NAMALWA (cell line): ENCODE measurements around the gene ZP2.
"Not testable (repeated sequence)": the region's sequence is repeated elsewhere in the genome, so short reads cannot be mapped to it uniquely, and the experiment has no call there.

Experiments
- DNase-seq: peaks from one replicate; pipeline ENCODE4 v3.0.0-alpha.2; 2015; ENCODE audit warnings: low spot score

The ZP2 gene

DNA sequence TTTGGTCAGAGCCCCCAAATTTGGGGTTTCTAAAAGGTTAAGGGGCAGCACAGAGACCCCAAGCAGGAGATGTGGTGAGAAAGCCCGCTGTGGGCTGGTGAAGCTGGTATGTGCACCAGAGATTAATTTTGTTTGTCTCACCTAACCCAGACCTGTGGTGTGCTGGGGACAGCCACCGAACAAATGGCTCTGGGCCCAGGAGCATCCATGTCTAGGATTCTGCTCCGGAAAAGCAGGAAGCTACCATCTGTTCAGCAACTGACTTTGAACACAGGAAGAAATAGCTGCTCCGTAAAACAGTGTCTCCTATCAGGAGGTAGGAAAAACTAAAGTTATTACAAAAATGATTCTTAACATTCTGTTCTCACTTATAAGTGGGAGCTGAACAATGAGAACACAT, 2.7 kb upstream of the ZP2 start:
- no peak for DNase-seq

DNA sequence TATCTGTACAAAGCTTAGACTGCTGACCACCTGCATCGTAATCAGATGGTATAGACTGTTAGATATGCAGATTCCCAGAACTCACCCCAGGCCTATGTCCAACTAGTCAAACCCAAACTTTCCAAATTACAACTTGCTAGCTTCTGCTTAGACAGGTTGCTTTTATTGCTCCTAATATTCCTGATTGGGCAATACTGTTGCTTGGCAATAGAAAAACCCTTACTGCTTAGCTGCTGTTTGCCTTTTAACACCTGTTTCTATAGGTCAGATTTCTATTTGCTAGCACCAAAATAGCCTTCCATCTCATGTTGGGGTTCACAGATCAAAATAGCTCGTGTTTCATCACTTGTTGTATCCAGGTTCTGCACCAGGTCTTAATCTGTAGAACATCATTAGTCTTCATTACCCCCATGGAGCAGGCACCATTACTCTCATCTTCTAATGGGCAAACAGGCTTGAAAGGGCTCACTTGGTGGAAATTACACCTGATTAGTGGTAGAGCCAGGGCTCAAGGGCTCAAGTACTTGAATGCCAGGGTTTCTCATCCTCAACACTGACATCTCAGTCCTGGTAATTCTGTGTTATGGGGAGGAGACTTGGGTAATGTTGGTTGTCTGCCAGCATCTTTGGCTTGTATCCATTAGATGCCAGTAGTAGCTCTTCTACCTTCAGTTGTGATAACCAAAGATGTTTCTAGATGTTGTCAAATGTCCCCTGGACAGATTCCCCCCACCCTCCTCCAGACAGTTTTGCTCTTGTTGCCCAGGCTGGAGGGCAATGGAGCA, 2.7 kb downstream of the ZP2 start:
- DNase-seq = no peak

DNA sequence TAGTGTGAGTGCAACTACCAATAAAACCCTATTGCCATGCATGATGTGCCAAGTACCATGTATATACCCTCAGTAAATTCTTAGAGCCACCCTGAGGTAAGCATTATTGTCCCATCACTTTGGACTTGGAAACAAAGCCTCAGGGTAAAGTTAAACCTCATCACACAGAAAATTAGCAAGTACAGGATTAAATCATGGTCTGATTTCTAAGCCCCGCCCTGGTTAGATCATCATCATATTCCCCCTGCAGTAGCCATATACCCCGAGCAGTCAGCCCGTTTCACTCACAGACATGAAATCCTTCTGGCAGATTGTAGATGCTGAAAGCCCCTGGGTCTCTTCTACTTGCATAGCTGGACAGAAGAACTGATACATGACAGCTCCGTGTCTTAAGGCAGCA, 4.8 kb downstream of the ZP2 start:
- DNase-seq = no peak

DNA sequence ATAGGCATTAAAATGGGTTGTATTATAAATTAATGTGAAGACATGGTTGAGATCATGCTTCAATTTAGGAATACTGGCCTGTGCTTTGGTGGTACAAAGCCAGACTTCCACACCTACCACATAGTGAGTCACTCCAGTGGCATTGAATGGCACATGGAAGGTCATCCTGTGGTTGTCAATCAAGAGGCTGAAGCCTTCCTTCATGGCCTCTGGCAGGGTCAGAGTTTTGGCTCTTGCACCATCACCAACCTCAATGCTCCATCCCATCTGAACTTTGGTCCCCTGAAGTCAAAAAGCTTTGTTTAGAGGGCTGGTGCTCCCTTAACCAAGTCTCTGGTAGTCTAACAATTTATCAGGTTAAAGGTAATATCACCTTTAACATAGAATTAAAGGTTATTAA, 6.1 kb downstream of the ZP2 start:
- DNase-seq = no peak

DNA sequence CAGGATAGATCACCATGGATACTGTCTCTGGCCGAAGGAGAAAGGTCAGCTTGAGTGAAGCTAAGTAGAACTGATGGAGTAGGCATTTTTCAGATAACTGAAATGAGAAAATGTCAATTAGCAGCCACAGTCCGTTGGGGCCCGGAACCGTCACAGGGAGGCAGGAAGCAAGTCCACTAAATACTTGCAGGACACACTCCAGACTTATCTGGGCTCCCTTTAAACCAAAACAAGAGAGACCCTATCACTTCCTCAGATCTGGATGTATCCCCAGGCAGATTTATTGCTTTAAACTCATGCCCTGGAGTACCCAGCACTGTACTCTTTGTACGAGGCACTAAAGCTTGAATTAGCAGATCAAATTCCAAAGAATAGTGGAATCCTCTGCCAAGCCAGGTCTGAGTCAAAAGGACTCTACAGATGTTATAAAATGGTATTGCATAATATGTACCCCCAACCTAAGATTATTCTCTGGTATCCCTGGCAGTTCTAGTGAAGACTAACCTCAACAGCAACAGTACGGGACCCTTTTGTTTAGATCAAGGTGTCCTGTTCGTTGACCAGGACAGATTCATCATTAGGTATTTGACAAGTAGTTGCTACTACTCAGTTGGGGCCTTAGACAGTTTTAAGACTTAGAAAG, 8.1 kb downstream of the ZP2 start:
- DNase-seq = no peak

DNA sequence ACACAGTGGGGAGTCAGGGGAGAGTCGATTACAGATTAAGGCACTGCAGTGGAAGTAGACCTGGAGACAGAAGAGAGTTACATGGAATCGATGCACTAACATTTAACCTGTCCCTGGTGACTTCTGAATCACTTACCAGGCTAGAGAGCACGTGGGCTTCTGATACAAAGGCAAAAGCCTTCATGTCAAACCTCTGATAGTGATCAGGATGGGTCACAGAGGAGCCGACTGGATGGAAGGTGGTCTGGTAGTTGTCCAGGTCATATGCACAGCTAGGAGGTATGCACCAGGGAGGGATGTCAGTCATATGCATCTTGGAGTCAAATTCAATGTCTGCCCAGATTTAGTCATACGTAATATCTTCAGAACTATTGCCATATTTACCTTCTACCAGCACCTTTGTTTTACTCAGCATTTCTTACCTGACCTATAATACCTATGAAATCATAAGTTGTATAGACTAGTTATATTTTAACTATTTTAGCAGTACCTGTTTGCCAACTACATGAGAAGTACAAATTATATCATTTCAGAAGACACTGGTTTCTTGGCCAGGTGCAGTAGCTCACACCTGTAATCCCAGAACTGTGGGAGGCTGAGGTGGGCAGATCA, 11.7 kb downstream of the ZP2 start:
- DNase-seq = no peak

DNA sequence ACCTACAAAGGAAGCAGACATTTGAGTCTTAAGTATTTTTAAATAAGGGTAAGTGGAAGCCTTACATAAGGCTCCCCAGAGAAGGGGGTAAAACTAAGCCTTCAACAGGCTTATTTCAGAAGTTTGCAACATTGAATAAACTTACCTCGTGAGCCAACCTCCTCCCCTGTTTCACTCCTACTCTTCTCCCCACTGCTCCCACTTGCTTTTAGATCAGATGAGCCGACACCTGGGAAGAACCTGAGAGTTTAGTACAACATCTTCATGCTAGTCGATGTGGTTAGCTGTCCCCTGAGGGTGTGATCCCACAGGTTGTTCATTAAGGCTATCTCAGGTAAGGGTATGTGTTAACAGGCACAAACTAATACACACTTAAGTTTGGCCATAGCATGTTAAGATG, 13.8 kb downstream of the ZP2 start:
- DNase-seq = no peak

DNA sequence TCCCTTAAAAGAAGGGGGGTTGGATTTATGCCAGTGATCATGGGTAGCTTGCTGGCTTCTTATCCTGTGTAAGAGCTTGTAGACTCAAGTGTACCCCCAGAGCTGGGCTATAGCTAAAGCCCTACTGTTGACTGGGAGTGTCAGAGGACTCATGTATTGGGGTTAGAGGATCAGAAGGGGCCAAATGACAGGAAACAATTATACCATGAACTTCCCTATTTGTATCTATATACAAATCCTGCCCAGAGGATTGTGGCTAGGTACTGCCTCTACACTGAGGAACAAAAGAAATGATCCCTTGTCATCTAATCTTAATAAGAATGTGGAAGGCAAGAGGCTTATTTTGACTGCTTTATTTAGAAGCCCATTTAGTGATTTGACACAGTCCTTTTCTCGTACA, 14.3 kb downstream of the ZP2 start:
- DNase-seq = no peak

DNA sequence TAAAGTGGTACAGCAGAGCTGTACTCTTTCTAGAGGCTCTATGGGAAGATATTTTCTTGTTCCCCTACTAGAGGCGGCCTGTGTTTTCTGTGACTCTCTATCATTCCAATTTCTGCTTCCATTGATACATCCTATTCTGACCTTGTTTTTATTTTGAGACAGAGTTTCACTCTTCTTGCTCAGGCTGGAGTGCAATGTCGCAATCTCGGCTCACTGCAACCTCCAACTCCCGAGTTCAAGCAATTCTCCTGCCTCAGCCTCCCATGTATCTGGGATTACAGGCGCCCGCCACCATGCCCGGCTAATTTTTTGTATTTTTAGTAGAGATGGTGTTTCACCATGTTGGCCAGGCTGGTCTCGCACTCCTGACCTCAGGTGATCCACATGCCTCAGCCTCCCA, 16.0 kb downstream of the ZP2 start:
- DNase-seq = not testable (repeated sequence)

DNA sequence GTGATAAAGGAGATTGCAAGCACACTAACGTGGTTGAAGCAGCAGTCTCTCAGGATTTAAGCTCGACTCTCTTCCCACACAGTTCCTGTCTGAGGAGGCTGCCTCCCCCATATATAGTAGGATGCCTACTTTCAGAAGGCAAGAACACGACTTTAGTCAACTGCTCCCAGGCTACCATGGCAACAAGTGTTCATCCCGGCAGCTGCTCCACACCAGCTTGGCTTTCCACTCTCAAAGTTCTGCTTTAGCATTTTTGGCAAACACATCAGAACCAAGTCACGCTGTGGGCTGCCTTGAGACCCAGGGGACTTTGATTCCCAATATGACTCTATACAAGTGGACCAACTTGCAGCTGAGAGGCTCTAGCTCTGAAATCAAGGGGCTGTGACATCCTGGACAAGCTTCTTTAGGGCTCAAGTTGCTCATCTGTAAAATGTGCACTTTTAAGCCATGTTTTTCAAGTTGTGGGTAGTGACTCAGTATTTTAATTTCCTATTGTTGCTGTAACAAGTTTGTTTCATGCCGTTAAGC, 16.5 kb downstream of the ZP2 start:
- DNase-seq = no peak

DNA sequence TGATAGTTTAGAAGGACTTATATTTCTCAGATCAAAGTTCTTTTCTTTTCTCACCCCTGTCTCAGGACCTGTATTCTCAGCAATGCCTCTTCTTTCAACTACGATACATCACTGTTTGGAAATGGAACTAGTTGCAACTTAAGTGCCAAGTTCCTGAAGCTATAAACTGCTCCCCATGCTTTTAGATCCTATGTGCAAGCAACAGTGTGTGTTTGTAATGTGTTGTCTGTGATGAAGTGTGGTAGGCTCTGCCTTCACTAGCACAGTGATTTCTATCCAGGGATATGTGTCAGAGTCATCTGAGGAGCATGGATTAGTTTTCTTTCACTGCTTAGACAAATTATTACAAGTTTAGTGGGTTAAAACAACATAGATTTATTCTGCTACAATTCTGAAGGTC, 18.4 kb downstream of the ZP2 start:
- no peak for DNase-seq

DNA sequence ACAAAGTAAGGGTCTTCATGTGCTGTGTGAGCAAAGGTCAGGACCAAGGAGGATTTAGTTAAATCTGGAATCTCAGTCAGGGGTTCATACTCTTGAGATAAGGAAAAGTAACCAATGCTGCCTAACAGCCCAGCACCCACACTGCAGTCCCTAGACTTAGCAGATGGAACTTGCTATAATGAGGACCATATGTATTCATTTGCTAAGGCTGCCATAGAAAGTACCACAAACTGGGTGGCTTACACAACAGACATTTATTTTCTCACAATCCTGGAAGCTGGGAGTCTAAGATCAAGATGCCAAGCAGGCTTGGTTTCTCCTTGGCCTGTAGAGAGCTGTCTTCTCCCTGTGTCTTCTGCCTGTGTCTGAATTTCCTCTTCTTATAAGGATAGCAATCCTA, 20.8 kb downstream of the ZP2 start:
- no peak for DNase-seq

DNA sequence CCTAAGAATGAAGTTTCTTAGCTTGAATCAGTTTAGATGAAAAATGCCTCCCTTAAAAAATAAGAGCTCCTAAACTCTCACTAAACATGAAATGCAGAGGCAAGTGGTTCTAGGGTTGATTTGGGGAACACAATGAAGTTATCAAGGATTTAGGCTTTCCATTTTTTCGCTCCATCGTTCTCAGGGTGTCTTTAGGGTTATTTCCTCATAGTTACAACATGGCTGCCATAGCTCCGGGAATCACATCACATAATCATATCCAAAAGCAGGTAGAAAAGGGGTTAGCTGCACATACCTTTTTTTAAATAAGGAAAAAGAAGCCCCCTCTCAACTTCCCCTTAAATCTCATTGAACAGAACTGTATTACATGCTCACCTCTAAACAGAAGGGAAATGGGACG, 21.4 kb downstream of the ZP2 start:
- DNase-seq = no peak

DNA sequence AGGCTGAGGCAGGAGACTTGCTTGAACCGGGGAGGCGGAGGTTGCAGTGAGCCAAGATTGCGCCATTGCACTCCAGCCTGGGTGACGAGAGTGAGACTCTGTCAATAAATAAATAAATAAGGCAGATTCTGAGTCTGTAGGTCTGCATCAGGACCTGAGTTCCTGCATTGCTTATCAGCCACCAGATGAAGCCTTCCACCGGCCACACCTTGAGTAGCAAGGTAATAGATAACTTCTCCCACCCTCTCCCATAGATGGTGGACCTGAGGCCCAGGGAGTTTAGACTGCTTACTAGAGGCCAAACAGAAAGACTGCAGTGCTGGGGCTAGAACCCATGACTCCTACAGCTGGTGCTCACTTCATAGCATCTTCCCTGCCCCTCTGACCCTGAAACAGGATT, 22.1 kb downstream of the ZP2 start:
- no peak for DNase-seq

DNA sequence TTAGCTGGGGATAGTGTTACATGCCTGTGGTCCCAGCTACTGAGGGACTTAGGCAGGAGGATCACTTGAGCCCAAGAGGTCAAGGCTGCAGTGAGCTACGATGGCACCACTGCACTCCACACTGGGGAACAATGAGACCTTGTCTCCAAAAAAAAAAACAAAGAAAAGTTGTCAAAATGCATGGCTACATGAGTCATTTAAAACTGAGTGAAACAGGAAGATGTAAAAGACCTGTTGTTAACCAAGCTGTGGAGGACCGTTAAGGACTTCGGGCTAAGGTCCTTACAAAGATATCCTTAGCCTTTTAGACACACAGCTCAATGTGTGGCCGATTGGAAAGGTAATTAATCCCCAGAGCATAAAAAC, 25.1 kb downstream of the ZP2 start:
- no peak for DNase-seq

DNA sequence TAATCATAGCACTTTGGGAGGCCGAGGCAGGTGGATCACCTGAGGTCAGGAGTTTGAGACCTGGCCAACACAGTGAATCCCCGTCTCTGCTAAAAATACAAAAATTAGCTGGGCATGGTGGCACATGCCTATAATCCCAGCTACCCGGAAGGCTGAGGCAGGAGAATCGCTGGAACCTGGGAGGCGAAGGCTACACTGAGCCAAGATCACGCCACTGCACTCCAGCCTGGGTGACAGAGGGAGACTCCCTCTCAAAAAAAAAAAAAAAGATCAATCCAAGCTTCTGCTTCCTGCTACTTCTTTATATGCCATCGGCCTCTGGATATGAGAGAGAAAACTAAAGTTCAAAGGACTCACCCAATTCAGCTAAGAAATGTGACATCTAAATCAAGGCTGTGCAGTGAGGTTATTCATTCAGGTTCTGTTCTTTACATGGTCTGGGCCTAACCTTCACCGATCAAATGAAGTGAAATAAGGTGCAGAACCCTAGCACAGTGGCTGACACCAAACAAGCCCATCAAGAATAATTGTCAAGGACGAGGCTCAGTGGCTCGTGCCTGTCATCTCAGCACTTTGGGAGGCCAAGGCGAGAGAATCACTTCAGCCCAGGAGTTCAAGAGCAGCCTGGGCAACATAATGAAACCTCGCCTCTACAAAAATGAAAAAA, 25.6 kb downstream of the ZP2 start:
- DNase-seq = no peak

DNA sequence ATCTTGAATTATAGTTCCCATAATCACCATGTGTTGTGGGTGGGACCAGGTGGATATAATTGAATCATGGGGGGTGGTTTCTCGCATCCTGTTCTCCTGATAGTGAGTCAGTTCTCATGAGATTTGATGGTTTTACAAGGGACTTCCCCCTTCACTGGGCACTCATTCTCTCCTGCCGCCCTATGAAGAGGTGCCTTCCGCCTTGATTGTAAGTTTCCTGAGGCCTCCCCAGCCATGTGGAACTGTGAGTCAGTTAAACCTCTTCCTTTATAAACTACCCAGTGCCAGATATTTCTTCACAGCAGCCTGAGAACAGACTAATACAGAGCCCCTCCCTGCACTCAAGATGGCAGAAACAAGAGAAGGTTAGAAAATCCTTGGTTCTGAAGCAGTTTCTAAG, 26.5 kb downstream of the ZP2 start:
- no peak for DNase-seq

DNA sequence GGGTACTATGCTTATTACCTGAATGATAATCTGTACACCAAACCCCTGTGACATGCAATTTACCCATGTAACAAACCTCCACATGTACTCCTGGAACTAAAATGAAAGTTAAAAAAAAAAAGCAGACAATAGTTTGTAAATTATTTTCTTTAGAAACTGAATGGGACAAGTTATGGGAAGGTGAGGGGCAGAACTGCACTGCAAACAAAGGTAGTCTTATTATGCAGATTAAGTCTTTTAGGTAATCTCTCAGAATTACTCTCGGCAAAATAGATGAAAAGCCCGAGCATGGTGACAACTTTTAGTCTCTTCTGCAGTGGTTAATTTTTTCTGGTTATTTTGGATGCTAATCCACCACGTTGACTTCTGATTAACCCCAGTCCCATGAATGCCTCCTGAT, 27.4 kb downstream of the ZP2 start:
- no peak for DNase-seq

DNA sequence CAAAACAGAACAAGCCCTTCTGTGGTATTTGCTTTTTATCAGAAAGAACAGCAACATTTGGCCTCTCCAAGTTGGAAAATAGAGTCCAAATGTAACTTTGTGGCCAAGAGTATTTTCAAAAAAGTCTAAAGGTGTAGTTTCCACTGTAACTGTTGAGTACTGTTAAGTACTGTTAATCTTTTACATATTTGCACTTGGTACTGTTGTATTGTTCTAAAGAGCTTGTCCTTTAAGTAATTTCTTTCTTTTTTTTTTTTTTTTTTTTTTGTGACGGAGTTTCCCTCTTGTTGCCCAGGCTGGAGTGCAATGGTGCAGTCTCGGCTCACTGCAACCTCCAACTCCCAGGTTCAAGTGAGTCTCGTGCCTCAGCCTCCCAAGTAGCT, 31.4 kb downstream of the ZP2 start:
- DNase-seq = no peak

DNA sequence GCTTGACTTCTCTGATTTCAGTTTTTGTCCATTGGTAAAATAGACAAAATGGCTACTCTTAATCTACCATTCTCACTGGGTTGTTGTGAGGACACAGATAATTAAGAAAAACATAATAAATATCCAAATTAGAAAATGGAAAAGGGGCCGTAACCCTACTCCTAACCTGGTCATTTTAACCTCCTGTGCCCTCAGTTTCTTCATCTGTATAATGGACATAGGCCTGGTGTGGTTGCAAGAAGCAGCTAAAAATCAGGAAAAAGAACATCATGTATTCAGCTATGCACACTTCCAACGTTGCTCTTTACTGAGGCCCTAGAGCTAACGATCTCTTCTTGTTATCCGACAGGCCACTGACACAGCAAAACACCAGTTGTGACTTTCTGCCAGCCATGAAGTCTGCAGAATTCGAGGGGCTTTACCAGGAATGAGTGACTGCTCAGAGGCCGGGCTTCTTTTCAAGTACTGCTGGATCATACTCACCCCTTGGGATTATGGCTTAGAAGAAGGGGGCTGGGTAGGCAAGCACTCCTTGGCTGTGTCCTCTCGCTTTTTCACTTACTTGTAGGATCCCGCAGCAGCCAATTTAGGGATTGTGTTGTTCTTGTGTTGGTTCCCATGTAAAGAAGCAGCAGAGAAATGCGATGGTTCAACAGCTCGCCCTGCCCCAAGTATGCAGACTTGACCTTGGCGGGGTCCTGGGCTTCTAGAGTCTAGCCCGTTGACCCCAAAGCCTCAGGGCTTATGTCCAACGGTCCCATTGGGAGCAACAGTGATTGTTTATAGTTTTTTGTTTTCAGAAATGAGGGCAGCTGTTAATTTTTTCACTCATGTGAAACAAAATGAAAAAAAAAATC, 32.0 kb downstream of the ZP2 start:
- no peak for DNase-seq

DNA sequence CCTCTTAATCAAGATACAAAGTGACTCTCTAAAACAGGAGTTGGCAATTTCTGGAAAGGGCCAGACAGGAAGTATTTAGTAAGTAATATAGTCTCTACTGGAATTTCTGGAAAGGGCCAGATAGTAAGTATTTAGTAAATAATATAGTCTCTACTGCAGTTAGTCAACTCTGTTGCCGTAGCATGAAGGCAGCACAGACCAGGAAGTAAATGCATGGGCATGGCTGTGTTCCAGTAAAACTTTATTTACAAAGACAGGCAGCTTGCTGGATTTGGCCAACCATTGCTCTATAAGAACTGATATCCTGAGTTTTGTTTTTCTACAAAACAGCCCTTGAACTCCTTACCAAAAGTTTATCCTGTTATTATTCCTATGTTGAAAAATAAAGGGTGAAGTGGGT, 36.0 kb downstream of the ZP2 start:
- DNase-seq = no peak

DNA sequence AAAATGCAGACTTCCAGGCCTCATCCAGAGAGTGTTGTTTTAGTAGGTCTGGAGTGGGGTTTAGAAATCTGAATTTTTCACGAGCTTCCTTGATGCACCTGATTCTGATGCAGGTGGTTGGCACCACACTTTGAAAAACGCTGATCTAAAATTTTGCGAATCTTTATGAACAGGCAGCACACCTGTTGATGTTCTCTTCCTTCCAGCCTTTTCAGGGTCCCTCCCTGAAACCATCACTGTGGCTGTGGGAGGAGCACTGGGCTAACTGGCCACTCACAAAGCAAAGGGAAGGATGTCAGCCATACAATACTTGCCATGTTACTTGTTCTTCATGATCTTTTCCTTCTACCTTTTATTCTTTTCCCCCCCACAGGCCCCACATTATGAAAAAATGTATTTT, 38.7 kb downstream of the ZP2 start:
- no peak for DNase-seq
